ENCODE results near the gene CREBRF. TPM values are rescaled to one million over a fixed set of nuclear protein-coding genes. Genes with fewer than 3 reads are reported as not detected.
A peak's percentile ranks its signal among the peaks of the same experiment; 100 is the strongest.

CREBRF gene
- total and polyA plus RNA-seq, 2 of the 8 experiments (the other 6 are each of a cell fraction or from before 2014, with no cell fraction given): 1.2 to 4.7 TPM

DNA sequence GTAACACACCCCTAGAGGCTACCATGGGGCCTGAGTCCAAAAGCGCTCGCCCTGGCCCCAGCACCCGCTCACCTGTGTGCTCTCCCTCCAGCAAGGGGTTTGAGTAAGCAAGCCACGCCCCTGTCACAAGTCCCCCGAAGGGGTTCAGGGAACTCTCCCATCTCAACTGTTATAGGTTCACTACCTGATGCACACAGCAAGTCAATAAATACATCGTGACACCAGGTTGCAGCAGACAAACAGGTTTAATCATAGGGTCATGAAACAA, 8.4 kb upstream of the CREBRF start:
- POLR2A ChIA-PET (ENCODE audit: partially characterized antibody): no interaction called here
- CTCF ChIA-PET (ENCODE audit: partially characterized antibody): interaction anchor here (0.7 kb wide), 1 partner anchor 257 kb away, joined by 3 read pairs; no protein-coding TSS in a partner anchor
- no peak overlapping the region for H2BK20ac ChIP-seq (ENCODE audit: low read length)
- no peak overlapping the region for H3K9ac ChIP-seq (replicated peaks in 1 of 4; ENCODE audit: extremely low read depth in 1 of 4, low read depth in 3 of 4, low read length in 3 of 4)
- peaks cover 0 to 6% (median 3%) of the 10 kb centered on the region in 4 experiments; a peak in 2 of 7 replicates for H3K4me1 ChIP-seq (replicated peaks in 1 of 4; ENCODE audit: control insufficient read depth in 3 of 4, insufficient read depth in 4 of 4, low read length in 3 of 4)
- no peak overlapping the region for H2BK5ac ChIP-seq (ENCODE audit: low read depth, low read length)
- H3K4ac ChIP-seq (replicated peaks; ENCODE audit: insufficient read length, low read depth, low read length): no peak overlapping the region
- peak overlapping the region; percentile 71 for H2AFZ ChIP-seq (ENCODE audit: low read length)
- H4K5ac ChIP-seq (ENCODE audit: insufficient read length, low read depth, low read length): no peak overlapping the region
- no peak overlapping the region for H3K23ac ChIP-seq (ENCODE audit: insufficient read length)
- FAIRE-seq: no peak
- no peaks in the 10 kb centered on the region for H4K20me1 ChIP-seq (replicated peaks in 1 of 2; ENCODE audit: control insufficient read depth in 1 of 2, insufficient read depth in 2 of 2, low read length in 2 of 2)
- H3K9me3 ChIP-seq (ENCODE audit: insufficient read depth in 2 of 2, low read depth in 1 of 2, low read length in 1 of 2): no peaks in the 10 kb centered on the region
- no peak overlapping the region for H3K27ac ChIP-seq (ENCODE audit: low read depth, low read length)
- WGBS, 2 experiments (ENCODE audit: extremely low coverage in 1 of 2, insufficient coverage in 1 of 2, insufficient read length in 1 of 2, insufficient replicate concordance in 2 of 2, low coverage in 1 of 2, low lambda C conversion rate in 2 of 2, missing lambda C conversion rate in 1 of 2): 84% methylated on average over 6 of the region's 6 CpGs; no CpG with 5 or more reads in 1 of the 2 experiments
- H3K79me2 ChIP-seq (ENCODE audit: control insufficient read depth in 1 of 2, insufficient read depth in 2 of 2, low read length in 2 of 2): no peaks in the 10 kb centered on the region
- H4K8ac ChIP-seq (ENCODE audit: extremely low read depth, insufficient read depth, low read length): no peak overlapping the region
- H3K79me1 ChIP-seq (ENCODE audit: low read depth, low read length): no peaks in the 10 kb centered on the region
- H2BK15ac ChIP-seq (ENCODE audit: low read length): no peak overlapping the region
- no peak overlapping the region for H3K4me3 ChIP-seq (ENCODE audit: extremely low read depth in 1 of 4, insufficient read depth in 2 of 4, low read depth in 3 of 4, low read length in 4 of 4)
- H3K4me2 ChIP-seq (ENCODE audit: insufficient read depth in 1 of 2, low read depth in 2 of 2, low read length in 2 of 2): no peak overlapping the region
- H3K14ac ChIP-seq (ENCODE audit: insufficient read length): no peak overlapping the region
- no peak for DNase-seq (ENCODE audit: low read depth in 1 of 2, low spot score in 2 of 2)
- no peak overlapping the region for H2AK5ac ChIP-seq (ENCODE audit: low read depth, low read length)
- no peak overlapping the region for H4K91ac ChIP-seq (replicated peaks; ENCODE audit: insufficient read length, low read length)
- no peak overlapping the region for H3K56ac ChIP-seq (replicated peaks; ENCODE audit: insufficient read length, low read depth, low read length)
- H3K27me3 ChIP-seq (replicated peaks in 1 of 4; ENCODE audit: control insufficient read depth in 3 of 4, extremely low read depth in 1 of 4, insufficient read depth in 3 of 4, low read length in 3 of 4): no peaks in the 10 kb centered on the region
- no peaks in the 10 kb centered on the region for H3K23me2 ChIP-seq (ENCODE audit: low read depth, low read length)
- H3K18ac ChIP-seq (ENCODE audit: extremely low read depth, low read length): no peak overlapping the region
- no peaks in the 10 kb centered on the region for H3K36me3 ChIP-seq (ENCODE audit: control insufficient read depth in 2 of 4, insufficient read depth in 4 of 4, low read length in 3 of 4)
- H2BK120ac ChIP-seq (replicated peaks; ENCODE audit: low read depth, low read length): no peak overlapping the region
- no peak overlapping the region for H2BK12ac ChIP-seq (ENCODE audit: low read depth, low read length)
- TF ChIP-seq BACH1 (IDR thresholded peaks at IDR 0.05; ENCODE audit: low read length) (no peak), POLR2A (IDR thresholded peaks at IDR 0.05; ENCODE audit: control extremely low read depth in 1 of 2, low read depth in 2 of 2, low read length in 2 of 2) (no peak), CEBPB (IDR thresholded peaks at IDR 0.05; ENCODE audit: low read depth, low read length) (no peak)

Measured in H1 (cell line).